MM.1S (cell line): ENCODE results near the gene PBX3.

Experiments
- DNase-seq: peaks from one replicate; pipeline ENCODE4 v3.0.0-alpha.2; 2015
- H2AFZ ChIP-seq: fragments of 300-600 bp; sonication (generic); 2 replicates; pipeline ENCODE4 v1.6.0; 2016; ENCODE audit warnings: antibody characterized with exemption, low read length
- H3F3A ChIP-seq: fragments of 300-600 bp; sonication (generic); 2 replicates; pipeline ENCODE4 v1.6.1; 2016; ENCODE audit warnings: mild to moderate bottlenecking, antibody characterized with exemption, low read length, moderate library complexity, mixed read lengths; ENCODE audit not compliant: insufficient read depth
- H3K27ac ChIP-seq: fragments of 300-600 bp; sonication (generic); 2 replicates; pipeline ENCODE4 v1.5.1; 2016; ENCODE audit warnings: mild to moderate bottlenecking, low read length
- H3K27me3 ChIP-seq: fragments of 300-600 bp; sonication (generic); replicated peaks from 2 replicates; pipeline ENCODE4 v1.6.0; 2016; ENCODE audit warnings: low read length; ENCODE audit not compliant: insufficient read depth
- H3K36me3 ChIP-seq: fragments of 300-600 bp; sonication (generic); replicated peaks from 2 replicates; pipeline ENCODE4 v1.6.1; 2016; ENCODE audit warnings: mild to moderate bottlenecking, low read length, mixed read lengths; ENCODE audit not compliant: insufficient read depth
- H3K4me1 ChIP-seq: fragments of 300-600 bp; sonication (generic); 2 replicates; pipeline ENCODE4 v1.6.1; 2016; ENCODE audit warnings: low read length, mixed read lengths
- H3K4me2 ChIP-seq: fragments of 300-600 bp; sonication (generic); 2 replicates; pipeline ENCODE4 v1.6.0; 2016; ENCODE audit warnings: low read depth, low read length
- H3K4me3 ChIP-seq: fragments of 300-600 bp; sonication (generic); 2 replicates; pipeline ENCODE4 v1.5.1; 2016; ENCODE audit warnings: low read length, mixed read lengths
- H3K79me2 ChIP-seq: fragments of 300-600 bp; sonication (generic); 2 replicates; pipeline ENCODE4 v1.6.1; 2016; ENCODE audit warnings: mixed run types, low read length, mixed read lengths
- H3K9ac ChIP-seq: fragments of 300-600 bp; sonication (generic); 2 replicates; pipeline ENCODE4 v1.6.1; 2016; ENCODE audit warnings: low read length, mixed read lengths
- H3K9me2 ChIP-seq: fragments of 300-600 bp; sonication (generic); replicated peaks from 2 replicates; pipeline ENCODE4 v1.6.1; 2016; ENCODE audit warnings: mild to moderate bottlenecking, low read length, mixed read lengths; ENCODE audit not compliant: insufficient read depth
- H3K9me3 ChIP-seq: fragments of 300-600 bp; sonication (generic); replicated peaks from 2 replicates; pipeline ENCODE4 v1.6.1; 2016; ENCODE audit warnings: mild to moderate bottlenecking, low read length, mixed read lengths; ENCODE audit not compliant: insufficient read depth
- H4K20me1 ChIP-seq: fragments of 300-600 bp; sonication (generic); 2 replicates; pipeline ENCODE4 v1.6.1; 2016; ENCODE audit warnings: mild to moderate bottlenecking, low read length, moderate library complexity, mixed read lengths; ENCODE audit not compliant: insufficient read depth
- CTCF ChIP-seq: fragments of 300-600 bp; sonication (generic); IDR thresholded peaks from 2 replicates; pipeline ENCODE4 v1.5.1; 2016; ENCODE audit warnings: antibody characterized with exemption, low read length, mixed read lengths
- EZH2 ChIP-seq: fragments of 300-600 bp; sonication (generic); optimal IDR thresholded peaks from 2 replicates; pipeline ENCODE3; 2017; ENCODE audit warnings: low read depth, mild to moderate bottlenecking, antibody characterized with exemption, low read length, mixed read lengths
- EZH2phosphoT487 ChIP-seq: fragments of 300-600 bp; sonication (generic); IDR thresholded peaks from 2 replicates; pipeline ENCODE4 v1.6.1; 2018; ENCODE audit warnings: antibody characterized with exemption, low read length

Gene PBX3

DNA sequence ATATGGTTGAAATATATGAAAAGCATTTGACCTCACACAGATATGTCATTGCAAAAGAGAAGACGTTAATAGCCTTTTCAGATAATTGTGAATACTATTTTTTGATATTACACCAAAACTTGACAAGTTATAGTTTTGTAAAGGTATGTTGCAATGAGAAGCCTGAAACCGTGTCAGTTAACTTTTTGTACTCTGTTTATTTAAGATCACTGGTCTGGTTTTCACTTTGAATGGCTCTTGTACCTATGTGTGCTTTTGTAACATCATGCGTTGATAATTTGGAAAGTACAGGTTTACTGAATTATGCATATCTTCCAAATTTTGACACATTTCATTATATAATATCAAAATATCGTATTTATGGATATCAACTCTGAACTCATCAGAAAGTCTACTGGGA lies 177.2 kb downstream of the PBX3 start:
- no peak for TF ChIP-seq EZH2phosphoT487
- TF ChIP-seq EZH2, result no peak
- TF ChIP-seq CTCF, result no peak
- DNase-seq, result no peak
- no peaks in the 10 kb centered on the region for H3K9me3 ChIP-seq

DNA sequence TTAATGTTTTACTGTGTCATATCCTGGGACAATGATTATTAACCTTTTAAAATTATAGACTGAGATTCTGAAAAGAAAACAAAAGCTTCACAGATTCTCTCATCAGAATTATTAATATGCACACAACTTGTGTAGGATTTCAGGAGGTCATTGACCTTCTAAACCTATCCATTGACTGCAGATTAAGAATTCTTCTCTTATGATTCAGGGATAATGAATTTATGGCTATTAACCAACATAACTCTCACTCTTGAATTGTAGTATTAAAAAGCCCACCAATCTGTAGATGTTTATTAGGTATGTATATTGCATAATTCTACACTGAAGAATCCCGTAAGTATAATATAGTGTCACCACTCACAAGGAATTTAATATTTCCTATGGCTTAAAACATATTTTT lies 179.8 kb downstream of the PBX3 start:
- H3K4me2 ChIP-seq, result no peak overlapping the region
- H3K9me3 ChIP-seq, result no peaks in the 10 kb centered on the region
- no peak overlapping the region for H3K9ac ChIP-seq
- no peaks in the 10 kb centered on the region for H3F3A ChIP-seq
- H4K20me1 ChIP-seq, result no peaks in the 10 kb centered on the region
- DNase-seq, result no peak
- no peak overlapping the region for H3K4me3 ChIP-seq
- H3K79me2 ChIP-seq, result no peaks in the 10 kb centered on the region
- H2AFZ ChIP-seq, result no peak overlapping the region
- no peaks in the 10 kb centered on the region; the same call in 1 of the 2 replicates for H3K36me3 ChIP-seq
- no peaks in the 10 kb centered on the region for H3K27me3 ChIP-seq
- H3K4me1 ChIP-seq, result no peaks in the 10 kb centered on the region
- no peaks in the 10 kb centered on the region for H3K9me2 ChIP-seq
- H3K27ac ChIP-seq, result no peak overlapping the region
- TF ChIP-seq CTCF (no peak), EZH2phosphoT487 (no peak), EZH2 (no peak)

More for the DNA sequence above, 177.2 kb downstream of the PBX3 start:
- no peaks in the 10 kb centered on the region for H3K79me2 ChIP-seq
- H3K4me1 ChIP-seq, result no peaks in the 10 kb centered on the region
- H3F3A ChIP-seq, result no peaks in the 10 kb centered on the region
- no peaks in the 10 kb centered on the region; the same call in 1 of the 2 replicates for H3K36me3 ChIP-seq
- no peak overlapping the region for H3K4me3 ChIP-seq
- H4K20me1 ChIP-seq, result no peaks in the 10 kb centered on the region
- no peak overlapping the region for H3K9ac ChIP-seq
- H3K27me3 ChIP-seq, result no peaks in the 10 kb centered on the region
- no peaks in the 10 kb centered on the region for H3K9me2 ChIP-seq
- no peak overlapping the region for H2AFZ ChIP-seq
- H3K4me2 ChIP-seq, result no peak overlapping the region
- no peak overlapping the region for H3K27ac ChIP-seq

DNA sequence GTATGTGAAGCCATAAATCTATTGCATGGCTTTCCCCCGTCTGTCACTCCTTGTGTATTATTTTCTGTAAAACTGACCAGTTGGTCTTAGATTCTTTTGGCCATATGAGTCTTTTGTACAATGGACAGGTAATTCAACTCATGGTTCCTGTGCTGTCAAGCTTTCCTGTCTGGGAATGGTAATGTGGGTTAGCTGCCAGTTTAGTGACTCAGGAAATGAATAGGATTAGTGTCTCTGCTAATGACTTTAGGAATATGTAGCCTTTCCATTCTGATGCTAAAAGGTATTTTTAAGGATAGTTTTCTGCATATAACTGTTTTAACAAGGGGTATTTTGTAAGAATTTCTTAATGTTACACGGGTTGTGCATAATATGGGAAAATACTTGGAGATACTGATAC lies 182.7 kb downstream of the PBX3 start:
- Histone ChIP-seq H4K20me1 (no peaks in the 10 kb centered on the region), H3K9ac (no peak overlapping the region), H3K36me3 (no peaks in the 10 kb centered on the region; the same call in 1 of the 2 replicates), H3F3A (no peaks in the 10 kb centered on the region), H3K9me3 (no peaks in the 10 kb centered on the region), H3K79me2 (no peaks in the 10 kb centered on the region), H3K4me2 (no peak overlapping the region), H3K4me1 (no peaks in the 10 kb centered on the region), H3K9me2 (no peaks in the 10 kb centered on the region), H2AFZ (no peak overlapping the region), H3K4me3 (no peak overlapping the region), H3K27me3 (no peaks in the 10 kb centered on the region), H3K27ac (no peak overlapping the region)
- TF ChIP-seq CTCF (no peak), EZH2 (no peak), EZH2phosphoT487 (no peak)
- no peak for DNase-seq
